ENCODE measurements around the gene LOXL3. TPM values are rescaled to one million over a fixed set of nuclear protein-coding genes. Genes with fewer than 3 reads are reported as not detected.
A peak's percentile ranks its signal among the peaks of the same experiment; 100 is the strongest.

Gene LOXL3
- total RNA-seq, 2 experiments from 2014 or later, result 0.42 to 0.62 TPM

GRCh38 chr2:74501335-74502071 lies 52.2 kb downstream of the LOXL3 start:
- Mint-ChIP-seq H3K9me3 (no peaks in the 10 kb centered on the region), H3K27ac (no peak overlapping the region), H3K4me3 (peak overlapping the region; percentile 79), H3K4me1 (peaks cover 41% of the 10 kb centered on the region), H3K27me3 (peaks cover 54% of the 10 kb centered on the region), H3K36me3 (peaks cover 10% of the 10 kb centered on the region)
- DNase-seq (no peak), ATAC-seq (ENCODE audit: low read depth) (no peak)
- POLR2A ChIA-PET, result interaction anchor here (1.1 to 1.8 kb wide), 4 partner anchors 11 to 110 kb away, joined by 3 to 8 read pairs (median 4); partner anchors contain the start of genes AUP1 and HTRA2

- H3K4me1 Mint-ChIP-seq, result peaks cover 36% of the 10 kb centered on the region
- H3K36me3 Mint-ChIP-seq, result peaks cover 9% of the 10 kb centered on the region
- no peak overlapping the region for H3K4me3 Mint-ChIP-seq
- DNase-seq (no peak), ATAC-seq (ENCODE audit: low read depth) (no peak)
- no peaks in the 10 kb centered on the region for H3K9me3 Mint-ChIP-seq
- POLR2A ChIA-PET, result interaction anchor here (0.8 to 3.2 kb wide), 5 partner anchors 12 to 85 kb away, joined by 4 to 12 read pairs (median 4); partner anchors contain the start of genes AUP1, CCDC142, HTRA2 and TTC31
- no peak overlapping the region for H3K27ac Mint-ChIP-seq
- H3K27me3 Mint-ChIP-seq, result peaks cover 54% of the 10 kb centered on the region
Observed at GRCh38 chr2:74500578-74500946, 53.2 kb downstream of the LOXL3 start.

- POLR2A ChIA-PET, result interaction anchor here (0.7 to 3.2 kb wide), 7 partner anchors 12 to 86 kb away, joined by 3 to 12 read pairs (median 4); partner anchors contain the start of genes AUP1, CCDC142, HTRA2 and TTC31
Observed at GRCh38 chr2:74499940-74500577, 53.7 kb downstream of the LOXL3 start.

GRCh38 chr2:74499267-74499939 lies 54.3 kb downstream of the LOXL3 start, which contains the start of gene LBX2:
Gene LBX2 (minus strand): TSS chr2:74499603. CDS start chr2:74499537, 66 bp downstream.
- peaks cover 54% of the 10 kb centered on the region for H3K27me3 Mint-ChIP-seq
- H3K27ac Mint-ChIP-seq, result peak within 1 kb of the TSS; percentile 42
- H3K4me1 Mint-ChIP-seq, result peaks cover 27% of the 10 kb centered on the region
- no peaks in the 10 kb centered on the region for H3K9me3 Mint-ChIP-seq
- POLR2A ChIA-PET, result interaction anchor here (0.7 to 3.2 kb wide), 4 partner anchors 16 to 30 kb away, joined by 3 to 12 read pairs (median 6); partner anchors contain the start of genes AUP1, CCDC142, HTRA2 and TTC31
- DNase-seq (peak; percentile 46), ATAC-seq (ENCODE audit: low read depth) (peak; percentile 12)
- H3K36me3 Mint-ChIP-seq, result peaks cover 2% of the 10 kb centered on the region
- H3K4me3 Mint-ChIP-seq, result peak within 1 kb of the TSS; percentile 87

More at GRCh38 chr2:74499940-74500577, 53.7 kb downstream of the LOXL3 start:
- DNase-seq (no peak), ATAC-seq (ENCODE audit: low read depth) (no peak)
- Mint-ChIP-seq H3K27me3 (peaks cover 54% of the 10 kb centered on the region), H3K27ac (no peak overlapping the region), H3K9me3 (no peaks in the 10 kb centered on the region), H3K4me1 (peaks cover 32% of the 10 kb centered on the region), H3K4me3 (peak overlapping the region; percentile 25), H3K36me3 (peaks cover 8% of the 10 kb centered on the region)

- peaks cover 26% of the 10 kb centered on the region for H3K4me1 Mint-ChIP-seq
- DNase-seq (peak; percentile 61), ATAC-seq (ENCODE audit: low read depth) (peak; percentile 40)
- no peaks in the 10 kb centered on the region for H3K9me3 Mint-ChIP-seq
- peaks cover 2% of the 10 kb centered on the region for H3K36me3 Mint-ChIP-seq
- peaks cover 54% of the 10 kb centered on the region for H3K27me3 Mint-ChIP-seq
- peak overlapping the region; percentile 87 for H3K4me3 Mint-ChIP-seq
- H3K27ac Mint-ChIP-seq, result peak overlapping the region; percentile 42
- POLR2A ChIA-PET, result interaction anchor here (1.2 to 3.2 kb wide), 5 partner anchors 8 to 31 kb away, joined by 4 to 12 read pairs (median 8); partner anchors contain the start of genes AUP1, CCDC142, HTRA2 and PCGF1
Observed at GRCh38 chr2:74498500-74499266, 55.1 kb downstream of the LOXL3 start.

GRCh38 chr2:74497777-74498499 lies 55.8 kb downstream of the LOXL3 start:
- DNase-seq (peak; percentile 64), ATAC-seq (ENCODE audit: low read depth) (peak; percentile 41)
- POLR2A ChIA-PET, result interaction anchor here (1.2 to 3.2 kb wide), 4 partner anchors 9 to 32 kb away, joined by 4 to 12 read pairs (median 8); partner anchors contain the start of genes AUP1, CCDC142, HTRA2 and PCGF1
- Mint-ChIP-seq H3K27ac (peak overlapping the region; percentile 42), H3K27me3 (peaks cover 54% of the 10 kb centered on the region), H3K4me1 (peaks cover 24% of the 10 kb centered on the region), H3K4me3 (peak overlapping the region; percentile 87), H3K36me3 (peaks cover 3% of the 10 kb centered on the region), H3K9me3 (no peaks in the 10 kb centered on the region)

- POLR2A ChIA-PET, result interaction anchor here (1.2 to 3.2 kb wide), 4 partner anchors 10 to 33 kb away, joined by 4 to 12 read pairs (median 8); partner anchors contain the start of genes AUP1, CCDC142, HTRA2 and PCGF1
- H3K4me3 Mint-ChIP-seq, result peak overlapping the region; percentile 87
- no peak for ATAC-seq (ENCODE audit: low read depth)
- peaks cover 47% of the 10 kb centered on the region for H3K27me3 Mint-ChIP-seq
- DNase-seq, result no peak
- H3K36me3 Mint-ChIP-seq, result peaks cover 6% of the 10 kb centered on the region
- peaks cover 23% of the 10 kb centered on the region for H3K4me1 Mint-ChIP-seq
- H3K9me3 Mint-ChIP-seq, result no peaks in the 10 kb centered on the region
- H3K27ac Mint-ChIP-seq, result no peak overlapping the region
Observed at GRCh38 chr2:74496997-74497776, 56.6 kb downstream of the LOXL3 start.

GRCh38 chr2:74495440-74495839 lies 58.3 kb downstream of the LOXL3 start:
- POLR2A ChIA-PET, result interaction anchor here (1.5 kb wide), 1 partner anchor 12 kb away, joined by 3 read pairs; the partner anchor contains the start of genes CCDC142 and TTC31
- H3K4me3 Mint-ChIP-seq, result no peak overlapping the region
- peaks cover 19% of the 10 kb centered on the region for H3K4me1 Mint-ChIP-seq
- H3K27me3 Mint-ChIP-seq, result peaks cover 32% of the 10 kb centered on the region
- H3K36me3 Mint-ChIP-seq, result peaks cover 6% of the 10 kb centered on the region
- ATAC-seq (ENCODE audit: low read depth), result no peak
- H3K27ac Mint-ChIP-seq, result no peak overlapping the region
- DNase-seq, result no peak
- no peaks in the 10 kb centered on the region for H3K9me3 Mint-ChIP-seq

- DNase-seq, result no peak
- no peaks in the 10 kb centered on the region for H3K9me3 Mint-ChIP-seq
- H3K4me1 Mint-ChIP-seq, result peaks cover 10% of the 10 kb centered on the region
- no peak overlapping the region for H3K27ac Mint-ChIP-seq
- POLR2A ChIA-PET, result interaction anchor here (1.0 to 1.1 kb wide), 2 partner anchors 28 to 72 kb away, joined by 3 read pairs; partner anchors contain the start of genes C2orf81, MOGS and WDR54
- H3K27me3 Mint-ChIP-seq, result peaks cover 15% of the 10 kb centered on the region
- H3K36me3 Mint-ChIP-seq, result peaks cover 10% of the 10 kb centered on the region
- ATAC-seq (ENCODE audit: low read depth), result no peak
- no peak overlapping the region for H3K4me3 Mint-ChIP-seq
Observed at GRCh38 chr2:74493546-74493945, 60.2 kb downstream of the LOXL3 start.

- POLR2A ChIA-PET, result interaction anchor here (1.1 to 1.2 kb wide), 2 partner anchors 9 to 71 kb away, joined by 3 to 4 read pairs; partner anchors contain the start of genes C2orf81, CCDC142, TTC31 and WDR54
- Mint-ChIP-seq H3K27ac (no peak overlapping the region), H3K36me3 (peaks cover 10% of the 10 kb centered on the region), H3K9me3 (no peaks in the 10 kb centered on the region), H3K4me3 (no peak overlapping the region), H3K27me3 (no peaks in the 10 kb centered on the region), H3K4me1 (peaks cover 1% of the 10 kb centered on the region)
- ATAC-seq (ENCODE audit: low read depth), result no peak
- DNase-seq, result no peak
Observed at GRCh38 chr2:74491648-74492544, 61.8 kb downstream of the LOXL3 start.
